HCT116 (cell line): ENCODE data around the gene CDH4. TPM values are rescaled to one million over a fixed set of nuclear protein-coding genes. Genes with fewer than 3 reads are reported as not detected.

Source experiments
- ATAC-seq: fragments of 200-7000 bp; cut with Tn5 transposase; 2 replicates; pipeline ENCODE4 v1.9.1; 2020; ENCODE audit warnings: mild to moderate bottlenecking, moderate library complexity
- BruUV-seq: library from RNA; stranded (reverse); fragments of 400-500 nt; replicated peaks from 2 replicates; lab custom pipeline; 2021; lab: Mats Ljungman, UMichigan
- CTCF ChIA-PET: fragments of 300-600 bp; sonication (Branson Sonifier 250); formaldehyde crosslinking; loops from one replicate; lab custom pipeline; 2021; ENCODE audit warnings: antibody characterized with exemption; lab: Charles Lee
- POLR2A ChIA-PET: fragments of 300-600, 350-600 bp; sonication (Branson Sonifier 250); formaldehyde crosslinking; loops from one replicate; lab custom pipeline; 2021; ENCODE audit warnings: antibody characterized with exemption; lab: Charles Lee
- RAD21 ChIA-PET, 2 experiments: fragments of 300-600 bp; sonication (Branson Sonifier 250); formaldehyde crosslinking; loops; one replicate each; lab custom pipeline; 2023; ENCODE audit warnings: low total read pairs in 2 of 2; ENCODE audit not compliant: uncharacterized antibody in 2 of 2, unreplicated experiment in 2 of 2, low non-redundant PET in 1 of 2; lab: Charles Lee
- DNase-seq: peaks from one replicate; pipeline ENCODE4 v3.0.0-alpha.2; 2010; ENCODE audit warnings: low read depth, low spot score
- H2AFZ ChIP-seq: fragments of 200-600 bp; shearing (Covaris generic), sonication (generic); 2 replicates; pipeline ENCODE4 v1.6.1; 2017; ENCODE audit warnings: low read depth, mixed run types, mixed read lengths, antibody characterized with exemption, low read length; ENCODE audit not compliant: poor library complexity, severe bottlenecking
- H3K27ac ChIP-seq: 2 replicates; pipeline ENCODE4 v1.5.1; 2012; ENCODE audit warnings: low read depth, low read length
- H3K27me3 ChIP-seq: fragments of 200-600 bp; sonication (generic); 2 replicates; pipeline ENCODE4 v1.6.1; 2016; ENCODE audit warnings: mixed run types, low read length, mixed read lengths; ENCODE audit not compliant: insufficient read depth
- H3K36me3 ChIP-seq, 2 experiments: fragments of 200-500 bp in 1 of 2; fragments of 200-600 bp in 1 of 2; sonication (Bioruptor generic) in 1 of 2; sonication (generic) in 1 of 2; 2 replicates each; pipeline versions ENCODE4 v1.5.1 to v1.6.1; 2014 to 2016; ENCODE audit warnings: low read length in 2 of 2, inconsistent platforms in 1 of 2, mixed read lengths in 1 of 2, mixed run types in 1 of 2; ENCODE audit not compliant: insufficient read depth in 2 of 2, control insufficient read depth in 1 of 2
- H3K4me1 ChIP-seq, 2 experiments: fragments of 200-600 bp in 1 of 2; sonication (generic) in 1 of 2; 2 replicates each; pipeline versions ENCODE4 v1.5.1 to v1.6.1; 2012 to 2017; ENCODE audit warnings: low read length in 2 of 2, inconsistent platforms in 1 of 2, mild to moderate bottlenecking in 1 of 2, mixed read lengths in 1 of 2, mixed run types in 1 of 2, moderate library complexity in 1 of 2; ENCODE audit not compliant: insufficient read depth in 2 of 2, control insufficient read depth in 1 of 2
- H3K4me2 ChIP-seq: fragments of 200-600 bp; sonication (generic); 2 replicates; pipeline ENCODE4 v1.6.1; 2017; ENCODE audit warnings: mixed run types, low read length, mixed read lengths
- H3K4me3 ChIP-seq, 2 experiments: fragments of 200-600 bp in 1 of 2; sonication (generic) in 1 of 2; replicated peaks in 1 of 2; 2 replicates each; pipeline ENCODE4 v1.5.1; 2011 to 2016; ENCODE audit warnings: low read length in 2 of 2, control low read depth in 1 of 2, low read depth in 1 of 2, mild to moderate bottlenecking in 1 of 2, mixed read lengths in 1 of 2, mixed run types in 1 of 2
- H3K79me2 ChIP-seq: fragments of 200-600 bp; sonication (generic); 2 replicates; pipeline ENCODE4 v1.6.1; 2017; ENCODE audit warnings: mild to moderate bottlenecking, mixed run types, low read length, moderate library complexity, mixed read lengths; ENCODE audit not compliant: insufficient read depth
- H3K9ac ChIP-seq: fragments of 200-600 bp; sonication (generic); 2 replicates; pipeline ENCODE4 v1.6.1; 2016; ENCODE audit warnings: low read length, mixed read lengths
- H3K9me2 ChIP-seq: fragments of 200-600 bp; sonication (generic), shearing (Covaris generic); 2 replicates; pipeline ENCODE4 v1.6.1; 2017; ENCODE audit warnings: mixed run types, mild to moderate bottlenecking, moderate library complexity; ENCODE audit not compliant: insufficient read depth
- H3K9me3 ChIP-seq, 2 experiments: fragments of 200-500 bp in 1 of 2; fragments of 200-600 bp in 1 of 2; sonication (Bioruptor generic) in 1 of 2; sonication (generic) in 1 of 2; 2 replicates each; pipeline ENCODE4 v1.6.1; 2014 to 2017; ENCODE audit warnings: low read length in 2 of 2, mixed read lengths in 2 of 2, inconsistent platforms in 1 of 2, low read depth in 1 of 2, mild to moderate bottlenecking in 1 of 2, mixed run types in 1 of 2, moderate library complexity in 1 of 2; ENCODE audit not compliant: control insufficient read depth in 1 of 2, insufficient read depth in 1 of 2
- H4K20me1 ChIP-seq: fragments of 200-600 bp; sonication (generic), shearing (Covaris generic); 2 replicates; pipeline ENCODE4 v1.6.1; 2017; ENCODE audit warnings: mixed run types, mild to moderate bottlenecking, moderate library complexity; ENCODE audit not compliant: insufficient read depth
- ATF3 ChIP-seq: IDR thresholded peaks from 2 replicates; pipeline ENCODE4 v1.6.1; 2012
- CBX3 ChIP-seq: IDR thresholded peaks from 2 replicates; pipeline ENCODE4 v1.6.1; 2012; ENCODE audit warnings: low read depth
- CEBPB ChIP-seq: IDR thresholded peaks from 2 replicates; pipeline ENCODE4 v1.6.1; 2012; ENCODE audit warnings: low read depth
- CTCF ChIP-seq, 3 experiments: fragments of 200-600 bp in 1 of 3; sonication (generic) in 1 of 3; IDR thresholded peaks in 2 of 3; conservative IDR thresholded peaks in 1 of 3; 2 replicates each; pipeline ENCODE4 v1.5.1; 2012 to 2017; ENCODE audit warnings: low read depth in 2 of 3, low read length in 2 of 3, antibody characterized with exemption in 1 of 3, borderline replicate concordance in 1 of 3, control low read depth in 1 of 3, mild to moderate bottlenecking in 1 of 3, mixed read lengths in 1 of 3, mixed run types in 1 of 3, moderate library complexity in 1 of 3; ENCODE audit not compliant: insufficient read depth in 1 of 3
- EGR1 ChIP-seq: IDR thresholded peaks from 2 replicates; pipeline ENCODE4 v1.6.1; 2012; ENCODE audit warnings: low read depth
- EZH2 ChIP-seq: fragments of 200-600 bp; sonication (generic); IDR thresholded peaks from 2 replicates; pipeline ENCODE4 v1.6.1; 2017; ENCODE audit warnings: antibody characterized with exemption, mixed run types
- EZH2phosphoT487 ChIP-seq: fragments of 200-600 bp; IDR thresholded peaks from 2 replicates; pipeline ENCODE4 v1.6.1; 2018; ENCODE audit warnings: antibody characterized with exemption, borderline replicate concordance
- FOSL1 ChIP-seq: IDR thresholded peaks from 2 replicates; pipeline ENCODE4 v1.6.1; 2012; ENCODE audit warnings: low read depth
- JUND ChIP-seq: IDR thresholded peaks from 2 replicates; pipeline ENCODE4 v1.6.1; 2012
- MAX ChIP-seq: IDR thresholded peaks from 2 replicates; pipeline ENCODE4 v1.6.1; 2012
- POLR2A ChIP-seq: IDR thresholded peaks from 2 replicates; pipeline ENCODE4 v1.7.0; 2011; ENCODE audit warnings: borderline replicate concordance; ENCODE audit not compliant: insufficient read depth, insufficient read length; ENCODE audit errors: extremely low read depth
- POLR2AphosphoS5 ChIP-seq: IDR thresholded peaks from 2 replicates; pipeline ENCODE4 v1.6.1; 2011; ENCODE audit warnings: mild to moderate bottlenecking, low read depth, low read length, moderate library complexity
- RAD21 ChIP-seq: IDR thresholded peaks from 2 replicates; pipeline ENCODE4 v1.6.1; 2012; ENCODE audit warnings: low read depth, mild to moderate bottlenecking
- REST ChIP-seq: IDR thresholded peaks from 2 replicates; pipeline ENCODE4 v1.6.1; 2012; ENCODE audit warnings: low read depth
- SIN3A ChIP-seq: IDR thresholded peaks from 2 replicates; pipeline ENCODE4 v1.6.1; 2012; ENCODE audit warnings: low read depth
- SP1 ChIP-seq: IDR thresholded peaks from 2 replicates; pipeline ENCODE4 v1.6.1; 2012; ENCODE audit warnings: low read depth
- SRF ChIP-seq: IDR thresholded peaks from 2 replicates; pipeline ENCODE4 v1.6.1; 2012; ENCODE audit warnings: low read depth
- TCF7L2 ChIP-seq: IDR thresholded peaks from 2 replicates; pipeline ENCODE4 v1.7.0; 2011; ENCODE audit warnings: borderline replicate concordance, inconsistent platforms; ENCODE audit not compliant: insufficient read depth, insufficient read length; ENCODE audit errors: extremely low read depth
- YY1 ChIP-seq: IDR thresholded peaks from 2 replicates; pipeline ENCODE4 v1.6.1; 2011; ENCODE audit warnings: low read length, low read depth, moderate library complexity, mild to moderate bottlenecking; ENCODE audit not compliant: insufficient replicate concordance; ENCODE audit errors: extremely low read depth
- ZNF274 ChIP-seq: fragments of 200-500 bp; sonication (Bioruptor generic); IDR thresholded peaks from 2 replicates; pipeline ENCODE4 v1.6.1; 2014; ENCODE audit warnings: mild to moderate bottlenecking, low read depth, low read length, inconsistent platforms
- intact Hi-C: fragments of 100-400 bp; cut with micrococcal nuclease; formaldehyde crosslinking; loops from 2 replicates; pipeline ENCODE4 v1.10.0; 2022
- total RNA-seq: library from RNA; stranded (reverse); gene quantifications from one replicate; pipeline ENCODE4 v1.2.1, GENCODE V29; 2021; ENCODE audit not compliant: unreplicated experiment

CDH4 gene
- total RNA-seq, 1 experiment from 2014 or later = not detected

GRCh38 chr20:61924211-61924857, 672.3 kb downstream of the CDH4 start:
- Histone ChIP-seq H4K20me1 (no peaks in the 10 kb centered on the region), H3K27me3 (no peaks in the 10 kb centered on the region; the same call in 1 of the 2 replicates), H3K4me3 (no peak overlapping the region), H2AFZ (no peak overlapping the region), H3K9ac (no peak overlapping the region), H3K27ac (no peak overlapping the region), H3K9me3 (peaks cover 0 to 5% of the 10 kb centered on the region in 2 experiments; a peak in 2 of 4 replicates), H3K36me3 (no peaks in the 10 kb centered on the region)
- intact Hi-C loops = no loop called here
- ATAC-seq (no peak), DNase-seq (no peak)
- no TSS peak for BruUV-seq
- TF ChIP-seq CBX3 (no peak), EZH2 (no peak), CTCF (IDR thresholded peaks at IDR 0.05 in 2 of 3, conservative IDR thresholded peaks at IDR 0.05 in 1 of 3; ENCODE audit: borderline replicate concordance in 1 of 3, insufficient read depth in 1 of 3, low read depth in 2 of 3, low read length in 2 of 3) (no peak), ATF3 (no peak), TCF7L2 (no peak), POLR2A (no peak), POLR2AphosphoS5 (no peak), EGR1 (no peak), ZNF274 (no peak), SRF (no peak), MAX (no peak), CEBPB (no peak), EZH2phosphoT487 (no peak), REST (no peak), JUND (no peak), YY1 (no peak), SIN3A (no peak), FOSL1 (no peak), RAD21 (no peak), SP1 (no peak)
- TF ChIP-seq, all 23 proteins: peak for 0
- Histone ChIP-seq H3K4me1 (peaks cover 14 to 15% of the 10 kb centered on the region in 2 experiments), H3K9me2 (no peaks in the 10 kb centered on the region), H3K79me2 (no peaks in the 10 kb centered on the region), H3K4me2 (no peak overlapping the region)
- CTCF ChIA-PET = no interaction called here
- RAD21 ChIA-PET = no interaction called here
- POLR2A ChIA-PET = no interaction called here
